Right forelimb (tissue), 1 donor: ENCODE data around the gene SYT8.
"Not testable (repeated sequence)": the region's sequence is repeated elsewhere in the genome, so short reads cannot be mapped to it uniquely, and the experiment has no call there.

Experiments used
- DNase-seq: peaks from one replicate; pipeline ENCODE4 v3.0.0-alpha.2; 2018

The SYT8 gene

DNA sequence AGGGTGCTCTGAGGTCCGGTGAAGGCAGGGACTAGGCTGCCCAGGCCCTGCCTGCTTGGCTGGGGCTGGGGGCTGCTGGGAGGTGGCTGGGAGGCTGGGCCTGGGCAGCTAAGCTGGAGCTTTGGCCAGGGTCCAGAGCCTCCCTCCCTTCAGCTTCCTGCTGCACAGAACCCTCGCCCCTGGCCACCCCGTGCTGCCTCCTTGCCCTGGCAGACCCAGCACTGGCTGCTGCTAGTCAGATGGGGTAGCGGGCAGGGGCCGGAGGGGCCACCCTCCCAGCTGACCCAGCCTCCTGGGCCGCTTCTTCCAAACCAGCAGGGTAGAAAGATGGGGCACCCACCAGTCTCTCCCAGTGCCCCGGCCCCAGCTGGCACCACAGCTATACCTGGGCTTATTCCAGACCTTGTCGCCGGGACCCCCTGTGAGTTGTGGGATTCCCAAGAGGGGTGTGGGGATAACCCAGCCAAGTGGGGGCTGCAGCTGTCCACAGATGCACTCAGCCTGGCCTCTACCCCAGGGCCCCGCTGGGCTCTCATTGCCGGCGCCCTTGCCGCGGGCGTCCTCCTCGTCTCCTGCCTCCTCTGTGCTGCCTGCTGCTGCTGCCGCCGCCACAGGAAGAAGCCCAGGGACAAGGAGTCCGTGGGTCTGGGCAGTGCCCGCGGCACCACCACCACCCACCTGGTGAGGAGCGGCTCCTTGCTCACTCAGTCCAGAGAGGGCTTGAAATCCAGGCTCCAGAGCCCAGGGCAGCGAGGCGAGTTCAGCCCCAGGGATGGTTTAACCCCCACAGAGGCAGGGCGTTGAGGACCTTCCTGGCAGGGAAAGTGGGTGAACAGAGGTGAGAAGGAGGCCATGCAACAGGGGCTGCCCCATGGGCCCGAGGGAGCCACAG lies at the start of gene SYT8:
Gene SYT8, plus strand, starts transcription at position 212 of the 892 bp plus-strand sequence. Its CDS starts 116 bp downstream, at position 328.
- DNase-seq = peak; percentile 55

- DNase-seq = no peak
Measured at GRCh38 chr11:1785749-1786413, 48.9 kb upstream of the SYT8 start.

GRCh38 chr11:1786466-1786865 lies 48.3 kb upstream of the SYT8 start:
- no peak for DNase-seq

- no peak for DNase-seq
Measured at GRCh38 chr11:1791912-1792311, 42.9 kb upstream of the SYT8 start.

DNA sequence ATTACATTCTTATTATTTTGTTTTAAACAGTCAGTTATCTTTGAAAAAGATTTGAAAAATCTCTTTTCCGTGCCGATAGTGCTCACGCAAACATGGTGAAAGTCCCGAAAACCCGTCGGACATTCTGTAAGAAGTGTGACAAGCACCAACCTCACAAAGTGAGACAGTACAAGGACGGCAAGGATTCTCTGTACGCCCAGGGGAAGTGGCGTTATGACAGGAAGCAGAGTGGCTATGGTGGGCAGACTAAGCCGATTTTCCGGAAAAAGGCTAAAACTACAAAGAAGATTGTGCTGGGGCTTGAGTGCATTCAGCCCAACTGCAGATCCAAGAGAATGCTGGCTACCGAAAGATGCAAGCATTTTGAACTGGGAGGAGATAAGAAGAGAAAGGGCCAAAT lies 42.3 kb upstream of the SYT8 start:
- DNase-seq = no peak

GRCh38 chr11:1793081-1793480 lies 41.7 kb upstream of the SYT8 start:
- DNase-seq = no peak

DNA sequence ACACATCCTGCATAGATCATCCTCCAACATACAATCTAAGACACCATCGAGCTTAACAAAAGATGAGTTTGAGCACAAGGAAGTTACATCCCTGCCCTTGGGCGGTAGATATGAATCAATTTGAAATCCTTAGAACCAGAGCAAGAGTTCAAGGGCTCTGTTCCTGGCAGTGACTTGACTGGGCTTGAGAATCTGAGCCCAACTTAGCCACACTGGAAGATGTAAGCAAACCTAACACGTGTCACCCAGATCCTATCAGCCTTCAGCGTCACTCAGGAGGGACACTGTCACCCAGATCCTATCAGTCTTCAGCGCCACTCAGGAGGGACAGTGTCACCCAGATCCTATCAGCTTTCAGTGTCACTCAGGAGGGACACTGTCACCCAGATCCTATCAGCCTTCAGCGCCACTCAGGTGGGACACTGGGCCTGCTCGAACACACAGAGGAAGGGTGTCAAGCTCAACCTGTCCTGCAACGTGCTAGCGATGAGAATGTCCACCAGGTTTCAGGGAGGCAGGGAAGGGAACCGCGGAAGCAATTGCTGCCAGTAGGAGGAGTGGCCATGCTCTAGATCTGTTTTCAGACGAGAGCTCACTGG lies 38.3 kb upstream of the SYT8 start:
- DNase-seq = no peak

GRCh38 chr11:1797391-1798125 lies 37.2 kb upstream of the SYT8 start:
- no peak for DNase-seq

- DNase-seq = no peak
Measured at GRCh38 chr11:1803246-1803645, 31.5 kb upstream of the SYT8 start.

DNA sequence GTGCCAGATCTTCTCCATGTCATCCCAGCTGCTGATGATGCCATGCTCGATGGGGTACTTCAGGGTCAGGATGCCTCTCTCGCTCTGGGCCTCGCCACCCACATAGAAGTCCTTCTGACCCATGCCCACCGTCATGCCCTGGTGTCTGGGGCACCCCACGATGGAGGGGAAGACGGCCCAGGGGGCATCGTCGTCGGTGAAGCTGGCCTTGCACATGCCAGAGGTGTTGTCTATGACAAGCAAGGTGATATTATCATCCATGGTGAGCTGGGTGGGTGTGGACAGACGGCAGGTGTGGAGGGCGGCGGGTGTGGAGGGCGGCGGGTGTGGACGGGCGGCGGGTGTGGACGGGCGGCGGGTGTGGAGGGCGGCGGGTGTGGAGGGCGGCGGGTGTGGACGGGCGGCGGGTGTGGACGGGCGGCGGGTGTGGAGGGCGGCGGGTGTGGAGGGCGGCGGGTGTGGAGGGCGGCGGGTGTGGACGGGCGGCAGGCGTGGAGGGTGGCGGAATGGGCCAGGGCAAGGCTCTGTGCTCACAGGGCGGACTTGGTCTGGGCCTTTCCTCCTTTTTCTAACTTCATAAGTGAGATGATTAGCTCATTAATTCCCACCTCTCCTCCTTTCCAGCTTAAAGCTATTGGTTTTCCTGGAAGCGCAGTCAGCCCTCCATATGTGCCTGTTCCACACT lies 30.8 kb upstream of the SYT8 start:
- DNase-seq = not testable (repeated sequence)

DNA sequence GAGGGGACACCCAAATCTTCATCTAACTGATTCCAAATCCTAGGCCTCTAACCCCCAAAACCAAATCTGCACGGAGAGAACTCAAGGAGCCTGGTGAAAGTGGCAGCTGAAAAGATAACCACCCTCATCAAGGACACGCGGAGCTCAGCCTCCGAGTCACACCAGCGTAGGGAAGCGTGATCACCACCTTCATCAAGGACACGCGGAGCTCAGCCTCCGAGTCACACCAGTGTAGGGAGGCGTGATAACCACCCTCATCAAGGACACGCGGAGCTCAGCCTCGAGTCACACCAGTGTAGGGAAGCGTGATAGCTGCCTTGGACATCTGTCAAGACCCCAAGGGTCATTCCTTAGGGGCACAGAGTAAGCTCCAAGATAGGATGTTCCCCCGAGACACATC lies 29.3 kb upstream of the SYT8 start:
- DNase-seq = no peak

GRCh38 chr11:1807264-1807995 lies 27.4 kb upstream of the SYT8 start:
- no peak for DNase-seq

DNA sequence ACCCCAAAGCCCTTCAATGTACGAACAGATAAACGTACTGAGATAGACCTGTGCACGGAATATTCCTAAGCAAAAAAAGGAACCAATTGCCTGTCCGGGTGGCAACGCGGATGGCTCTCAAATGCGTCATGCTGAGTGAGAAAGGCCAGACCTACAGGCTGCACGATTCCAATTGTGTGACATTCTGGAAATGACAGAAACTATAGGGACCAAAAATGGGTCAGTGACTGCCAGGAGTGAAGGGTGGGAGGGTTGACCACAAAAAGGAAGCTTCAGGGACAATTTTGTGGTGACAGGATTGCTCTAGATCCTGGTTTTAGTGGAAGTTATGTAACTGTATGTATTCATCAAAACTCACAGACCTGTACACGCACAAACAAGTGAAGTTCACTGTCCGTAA lies 24.0 kb upstream of the SYT8 start:
- no peak for DNase-seq

DNA sequence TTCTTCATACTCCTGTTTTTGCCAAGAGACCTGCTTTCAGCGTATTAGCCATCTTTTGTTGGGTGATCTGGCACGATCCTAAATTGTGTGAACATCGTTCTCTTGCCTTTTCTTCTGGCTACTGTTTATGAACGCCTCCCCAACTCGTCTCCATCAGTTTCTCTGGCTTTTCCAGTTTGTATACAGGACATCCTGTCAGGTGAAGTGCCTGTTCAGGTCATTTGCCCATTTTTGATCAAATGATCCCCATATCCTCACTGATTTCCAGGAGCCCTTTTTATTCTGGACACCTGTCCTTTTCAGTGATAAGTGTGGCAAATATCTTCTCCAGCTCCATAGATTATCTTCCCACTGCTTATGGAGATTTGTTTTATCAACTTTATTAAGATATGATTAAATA lies 22.5 kb upstream of the SYT8 start:
- DNase-seq = no peak

DNA sequence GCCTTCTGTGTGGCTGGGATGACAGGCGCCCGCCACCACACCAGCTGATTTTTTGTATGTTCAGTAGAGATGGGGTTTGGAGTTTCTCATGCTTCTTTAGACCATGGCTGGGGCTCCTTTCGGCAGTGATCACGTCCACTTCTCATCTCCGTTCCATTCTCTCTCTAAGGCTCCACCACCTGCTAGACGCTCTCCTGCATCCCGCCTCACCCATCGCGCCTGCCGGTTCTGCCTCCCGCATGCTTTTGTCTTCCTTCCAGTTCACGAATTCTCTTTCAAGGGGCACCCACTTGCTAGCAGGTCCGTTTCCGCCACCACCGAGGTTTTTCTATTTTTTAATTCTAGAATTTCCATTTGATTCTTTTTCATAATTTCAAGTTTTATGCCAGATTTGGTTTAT lies 22.0 kb upstream of the SYT8 start:
- DNase-seq = no peak

DNA sequence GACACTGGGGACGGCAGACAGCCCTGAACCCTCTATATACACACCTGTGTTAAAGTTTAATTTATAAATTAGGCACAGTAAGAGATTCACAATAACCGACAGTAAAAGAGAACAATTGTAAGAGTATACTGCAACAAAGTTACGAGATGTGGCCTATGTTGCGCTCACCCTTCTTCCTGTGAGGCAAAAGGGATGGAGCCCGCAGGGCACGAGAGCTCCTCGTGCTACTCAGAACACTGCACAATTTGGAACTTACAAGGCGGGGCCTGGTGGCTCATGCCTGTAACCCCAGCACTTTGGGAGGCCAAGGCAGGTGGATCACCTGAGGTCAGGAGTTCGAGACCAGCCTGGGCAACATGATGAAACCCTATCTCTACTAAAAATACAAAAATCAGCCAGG lies 21.4 kb upstream of the SYT8 start:
- not testable (repeated sequence) for DNase-seq

DNA sequence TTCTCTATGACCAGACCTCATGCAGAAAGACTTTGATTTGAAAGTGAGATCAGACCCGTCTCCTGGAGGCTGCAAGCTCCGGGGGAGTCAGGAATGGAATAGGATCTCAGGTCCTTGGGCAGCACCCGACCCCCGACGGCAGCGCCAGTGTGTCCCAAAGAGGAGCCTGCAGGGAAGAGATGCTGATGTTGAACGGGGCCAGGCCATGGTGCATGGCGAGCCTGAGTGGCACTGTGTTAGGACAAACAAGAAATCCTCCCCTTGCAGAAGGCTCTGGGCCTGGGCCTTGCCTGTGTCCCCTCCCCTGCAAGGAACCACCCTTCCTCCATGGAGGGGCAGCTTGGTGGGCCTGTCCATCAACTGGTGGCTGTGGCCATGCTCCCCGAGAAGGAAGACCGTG lies 20.1 kb upstream of the SYT8 start:
- no peak for DNase-seq

DNA sequence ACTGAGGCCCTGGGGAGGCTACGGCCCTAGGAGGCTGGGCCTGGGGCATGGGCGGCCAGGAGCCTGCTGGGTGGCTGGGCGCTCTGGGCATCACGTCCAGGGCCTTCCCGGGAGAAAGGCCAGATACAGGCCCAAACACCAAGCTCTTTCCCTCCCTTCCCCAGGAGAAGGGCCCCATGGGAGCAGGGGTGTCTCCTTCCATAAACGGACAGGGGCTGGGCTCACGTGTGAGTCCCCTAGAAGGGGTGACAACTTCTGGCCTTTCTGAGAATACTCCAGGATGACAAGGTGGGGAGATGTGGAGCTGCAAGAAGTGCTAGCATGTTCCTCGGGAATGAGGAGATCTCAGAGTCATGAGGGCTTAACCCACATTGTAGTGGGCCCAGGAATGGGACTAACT lies 19.5 kb upstream of the SYT8 start:
- no peak for DNase-seq

DNA sequence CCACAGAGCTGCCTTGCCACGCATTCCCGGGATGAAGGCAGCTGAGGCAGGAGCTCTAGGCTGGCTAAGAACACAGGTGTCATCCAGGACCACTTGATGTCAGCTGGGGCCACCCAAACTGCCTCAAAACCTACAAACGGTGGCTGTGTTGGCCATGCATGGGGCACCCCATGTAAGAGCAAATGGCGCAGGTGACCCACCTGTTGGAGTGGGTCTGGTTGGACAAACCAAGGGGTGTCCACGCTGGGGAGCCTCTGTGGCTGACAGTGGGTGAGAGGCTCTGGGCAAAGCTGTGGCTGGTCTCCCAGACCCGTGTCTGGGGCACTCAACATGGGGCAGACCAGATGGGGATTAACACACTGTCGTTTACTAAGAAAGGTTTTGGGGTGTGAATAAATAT lies 19.0 kb upstream of the SYT8 start:
- no peak for DNase-seq

DNA sequence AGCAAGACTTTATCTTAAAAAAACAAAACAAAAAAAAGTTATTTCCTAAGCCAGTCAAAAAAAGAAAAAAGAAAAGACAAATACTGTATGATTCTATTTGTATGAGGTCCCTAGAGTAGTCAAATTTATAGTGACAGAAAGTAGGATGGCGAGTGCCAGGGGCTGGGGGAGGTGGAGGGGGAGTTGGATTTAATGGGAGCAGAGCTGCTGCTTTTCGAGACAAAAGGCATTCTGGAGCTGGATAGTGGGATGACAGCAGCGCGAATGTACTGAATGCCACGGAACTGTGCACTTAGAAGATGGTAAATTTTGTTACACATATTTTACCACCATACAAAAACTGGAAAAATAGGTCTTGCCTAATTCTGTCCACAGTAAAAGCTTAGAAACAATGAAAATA lies 17.8 kb upstream of the SYT8 start:
- DNase-seq = no peak

DNA sequence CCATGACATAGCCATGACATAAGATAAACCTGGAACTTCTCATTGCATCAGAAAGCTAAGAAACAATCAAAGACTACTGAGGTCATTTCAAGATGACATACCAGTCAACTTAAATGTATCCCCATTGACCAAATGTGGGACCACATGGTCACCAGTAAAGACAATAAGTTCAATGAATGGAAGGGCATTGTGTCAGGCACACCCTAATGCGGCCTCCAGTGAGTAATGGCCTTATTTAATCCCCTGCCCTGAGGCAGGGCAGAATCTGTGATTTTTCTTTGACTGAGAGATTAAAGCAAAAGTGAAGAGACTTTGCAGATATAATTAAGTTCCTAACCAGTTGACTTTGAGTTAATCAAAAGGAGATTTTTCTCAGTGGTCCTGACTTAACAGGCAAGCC lies 17.3 kb upstream of the SYT8 start:
- DNase-seq = no peak

DNA sequence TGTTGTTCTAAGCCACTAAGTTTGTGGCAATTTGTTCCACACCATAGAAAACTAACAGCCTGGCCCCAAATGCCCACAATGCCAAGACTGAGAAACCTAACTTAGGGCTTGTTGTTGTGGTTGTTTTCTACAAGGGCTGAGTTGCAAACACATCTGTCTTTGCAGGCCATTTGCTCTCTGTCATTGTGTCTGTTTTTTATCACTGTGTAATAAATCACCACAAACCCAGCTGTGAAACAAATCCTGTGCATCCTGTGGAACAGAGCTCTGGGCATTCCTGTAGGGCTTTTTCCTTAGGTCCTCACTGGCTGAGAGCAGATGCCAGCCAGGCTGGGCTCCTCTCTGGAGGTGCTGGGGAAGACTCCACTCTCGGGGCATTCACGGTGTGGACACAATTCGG lies 15.7 kb upstream of the SYT8 start:
- DNase-seq = no peak
